ENCODE measurements around the gene CREBL2. TPM values are rescaled to one million over a fixed set of nuclear protein-coding genes. Genes with fewer than 3 reads are reported as not detected.
A peak's percentile ranks its signal among the peaks of the same experiment; 100 is the strongest.
"Not testable (repeated sequence)": the region's sequence is repeated elsewhere in the genome, so short reads cannot be mapped to it uniquely, and the experiment has no call there.

The CREBL2 gene
- total RNA-seq, 6 experiments from 2014 or later: 20.9 to 25.7 (median 23.2) TPM

DNA sequence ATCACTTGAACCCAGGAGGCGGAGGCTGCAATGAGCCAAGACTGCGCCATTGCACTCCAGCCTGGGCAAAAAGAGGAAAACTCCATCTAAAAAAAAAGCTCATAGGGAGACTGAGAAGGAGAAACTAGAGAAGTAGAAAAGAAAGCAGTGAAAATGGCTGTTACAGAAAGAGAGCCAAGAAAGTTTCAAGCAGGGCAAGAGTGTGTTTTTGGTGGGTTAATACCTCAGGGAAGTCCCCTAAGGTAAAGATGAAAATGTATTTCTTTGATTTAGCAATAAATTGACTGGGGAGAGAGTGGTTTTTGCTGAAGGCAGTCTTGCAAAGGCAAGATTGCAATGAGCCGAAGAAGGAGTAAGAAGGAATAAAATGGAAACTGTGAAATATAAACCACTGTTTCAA, 39.0 kb upstream of the CREBL2 start:
- Mint-ChIP-seq H3K27ac (no peak overlapping the region), H3K4me1 (ENCODE audit: low read depth) (0 out of 2 replicates have a peak, but pooled peaks cover 2% of the 10 kb centered on the region), H3K36me3 (ENCODE audit: low read depth) (no peaks in the 10 kb centered on the region), H3K4me3 (no peak overlapping the region), H3K27me3 (ENCODE audit: insufficient read depth) (peaks cover 5% of the 10 kb centered on the region), H3K9me3 (no peaks in the 10 kb centered on the region)
- no peak for TF ChIP-seq CTCF (IDR thresholded peaks at IDR 0.05)
- DNase-seq: no peak

DNA sequence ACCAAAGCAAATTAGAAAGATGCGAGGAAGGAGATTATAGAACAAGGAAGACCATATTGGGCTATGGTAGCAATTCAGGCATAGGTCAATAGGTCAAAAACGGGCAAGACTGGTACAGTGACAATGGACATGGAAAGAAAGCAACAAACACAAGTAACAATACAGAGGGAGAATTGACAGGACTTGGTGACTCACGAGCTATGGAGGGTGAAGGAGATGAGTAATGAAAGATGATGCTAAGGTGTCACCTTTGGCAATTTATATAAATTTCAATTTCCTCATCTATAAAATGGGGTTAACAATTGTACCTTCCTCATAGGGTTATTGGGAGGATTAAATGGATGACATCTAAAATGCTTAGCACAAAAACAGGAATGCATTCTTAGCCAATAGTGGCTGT, 33.9 kb upstream of the CREBL2 start:
- no peak for TF ChIP-seq CTCF (IDR thresholded peaks at IDR 0.05)
- Mint-ChIP-seq H3K4me3 (no peak overlapping the region), H3K27me3 (ENCODE audit: insufficient read depth) (peaks cover 5% of the 10 kb centered on the region), H3K4me1 (ENCODE audit: low read depth) (peaks cover 7% of the 10 kb centered on the region), H3K36me3 (ENCODE audit: low read depth) (no peaks in the 10 kb centered on the region), H3K27ac (no peak overlapping the region), H3K9me3 (no peaks in the 10 kb centered on the region)
- no peak for DNase-seq

- H3K4me1 Mint-ChIP-seq (ENCODE audit: low read depth): peaks cover 13% of the 10 kb centered on the region
- H3K4me3 Mint-ChIP-seq; H3K36me3 Mint-ChIP-seq (ENCODE audit: low read depth); H3K9me3 Mint-ChIP-seq; H3K27ac Mint-ChIP-seq; DNase-seq; H3K27me3 Mint-ChIP-seq (ENCODE audit: insufficient read depth): not testable (repeated sequence)
Measured at GRCh38 chr12:12580716-12581115, 31.0 kb upstream of the CREBL2 start.

DNA sequence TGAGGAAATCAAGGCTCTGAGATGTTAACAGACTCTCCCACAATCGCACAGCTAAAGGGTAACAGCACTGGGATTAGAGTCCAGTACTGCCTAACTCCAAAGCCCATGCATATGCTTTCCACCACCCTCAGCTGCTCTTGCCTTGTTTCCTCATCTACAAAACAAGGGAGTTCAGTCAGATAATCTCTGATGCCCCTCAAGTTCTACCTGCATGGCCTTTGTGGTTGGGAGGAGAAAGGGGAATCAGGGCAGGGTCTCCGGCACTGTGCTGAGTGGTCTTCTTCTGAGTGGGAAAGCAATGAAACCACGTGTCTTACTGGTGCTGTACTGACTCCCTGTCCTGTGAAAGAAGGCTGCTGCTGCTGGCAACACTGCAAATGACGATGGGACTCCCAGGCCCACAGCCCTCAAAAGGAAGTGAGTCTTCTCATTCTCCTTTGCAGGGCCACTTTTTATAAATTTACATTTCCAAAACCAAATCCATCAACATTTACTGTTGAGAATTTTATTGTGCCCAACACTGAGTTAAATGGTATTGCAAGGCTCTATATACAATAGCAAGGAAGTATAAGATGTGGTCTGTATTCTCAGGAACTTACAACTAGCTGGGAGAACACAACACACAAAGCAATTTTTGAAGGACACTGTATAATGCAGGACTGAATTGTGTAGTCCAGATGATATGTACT, 29.3 kb upstream of the CREBL2 start:
- Mint-ChIP-seq H3K9me3 (no peaks in the 10 kb centered on the region), H3K27ac (no peak overlapping the region)
- DNase-seq: no peak

GRCh38 chr12:12582895-12583303, 28.8 kb upstream of the CREBL2 start:
- Mint-ChIP-seq H3K27ac (no peak overlapping the region), H3K9me3 (no peaks in the 10 kb centered on the region), H3K36me3 (ENCODE audit: low read depth) (no peaks in the 10 kb centered on the region), H3K4me1 (ENCODE audit: low read depth) (peaks cover 9% of the 10 kb centered on the region), H3K4me3 (no peak overlapping the region), H3K27me3 (ENCODE audit: insufficient read depth) (peaks cover 5% of the 10 kb centered on the region)
- DNase-seq: peak; percentile 19
- TF ChIP-seq CTCF (IDR thresholded peaks at IDR 0.05): no peak

More for the DNA sequence above, 29.3 kb upstream of the CREBL2 start:
- no peak for TF ChIP-seq CTCF (IDR thresholded peaks at IDR 0.05)
- Mint-ChIP-seq H3K36me3 (ENCODE audit: low read depth) (no peaks in the 10 kb centered on the region), H3K27me3 (ENCODE audit: insufficient read depth) (peaks cover 5% of the 10 kb centered on the region), H3K4me3 (no peak overlapping the region), H3K4me1 (ENCODE audit: low read depth) (peaks cover 13% of the 10 kb centered on the region)

GRCh38 chr12:12583510-12584178, 28.0 kb upstream of the CREBL2 start:
- DNase-seq: no peak
- Mint-ChIP-seq H3K4me3 (no peak overlapping the region), H3K27ac (no peak overlapping the region), H3K4me1 (ENCODE audit: low read depth) (peaks cover 9% of the 10 kb centered on the region), H3K27me3 (ENCODE audit: insufficient read depth) (peaks cover 6% of the 10 kb centered on the region), H3K36me3 (ENCODE audit: low read depth) (no peaks in the 10 kb centered on the region), H3K9me3 (no peaks in the 10 kb centered on the region)
- TF ChIP-seq CTCF (IDR thresholded peaks at IDR 0.05): no peak
